ENCODE data around the gene UPF2. TPM values are rescaled to one million over a fixed set of nuclear protein-coding genes. Genes with fewer than 3 reads are reported as not detected.

The UPF2 gene
- total and polyA plus RNA-seq, 2 of the 13 experiments (the other 11 are each of a cell fraction or from before 2014, with no cell fraction given) = 6.2 to 14.5 TPM

DNA sequence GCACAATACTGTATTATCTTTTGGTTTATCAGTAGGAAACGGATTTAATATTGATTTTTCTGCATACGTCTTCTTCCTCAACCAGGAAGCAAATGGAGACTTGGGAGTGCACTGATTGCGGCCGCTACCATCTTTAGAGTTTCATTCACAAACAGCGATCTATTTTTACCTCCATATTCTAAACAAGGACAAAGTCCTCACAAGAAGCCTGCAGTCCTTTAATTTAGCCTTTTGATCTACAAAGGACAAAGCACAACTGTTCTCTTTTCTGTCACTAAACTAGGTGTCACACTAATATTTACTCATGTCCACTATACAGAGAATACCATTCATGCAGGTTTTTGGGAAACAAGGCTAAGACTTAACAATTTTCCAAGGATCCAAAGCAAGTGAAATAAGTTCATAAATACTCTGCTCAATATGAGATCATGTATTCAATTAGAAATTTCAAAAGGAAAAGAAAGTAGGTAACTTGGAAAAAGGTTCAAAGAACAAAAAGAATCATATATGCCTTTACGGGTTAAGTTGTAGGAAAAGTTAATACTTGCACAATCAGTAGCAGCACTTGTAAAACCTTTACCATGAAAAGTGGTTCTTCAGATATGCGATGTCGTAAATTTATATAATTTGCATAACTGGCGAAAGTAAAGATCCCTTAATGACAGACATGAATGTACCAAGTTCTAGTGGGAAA, 92.1 kb downstream of the UPF2 start (continued):
- TF ChIP-seq NAIF1 (CRISPR knock-in tag; IDR thresholded peaks at IDR 0.05; ENCODE audit: borderline replicate concordance) (0 out of 2 replicates have a peak, but pooled peaks have one; percentile 19), ZGPAT (CRISPR knock-in tag; IDR thresholded peaks at IDR 0.05) (peak; percentile 44; the same call in 1 of the 2 replicates), ZNF333 (CRISPR knock-in tag; IDR thresholded peaks at IDR 0.05; ENCODE audit: borderline replicate concordance) (no peak), CHD4 (IDR thresholded peaks at IDR 0.05; ENCODE audit: borderline replicate concordance, low read length) (peak; percentile 80; the same call in 1 of the 2 replicates), ZBTB33 (CRISPR knock-in tag; IDR thresholded peaks at IDR 0.05) (peak; percentile 82), PPARG (CRISPR knock-in tag; conservative IDR thresholded peaks at IDR 0.05) (peak; percentile 57; the same call in 1 of the 2 replicates), KAT2B (IDR thresholded peaks at IDR 0.05; ENCODE audit: borderline replicate concordance, low read depth, low read length) (no peak), SOX13 (IDR thresholded peaks at IDR 0.05) (peak; percentile 71), SOX13 (CRISPR knock-in tag; conservative IDR thresholded peaks at IDR 0.05 in 1 of 2, IDR thresholded peaks at IDR 0.05 in 1 of 2) (peak in 1 of 2 experiments; percentile 98; a peak in 2 of 4 replicates), DPF2 (CRISPR knock-in tag; IDR thresholded peaks at IDR 0.05; ENCODE audit: borderline replicate concordance, low read depth) (peak; percentile 74; the same call in 1 of the 2 replicates), NR2F6 (IDR thresholded peaks at IDR 0.05) (0 out of 2 replicates have a peak, but pooled peaks have one; percentile 30), NR2F6 (CRISPR knock-in tag; IDR thresholded peaks at IDR 0.05) (peak; percentile 52), ONECUT2 (CRISPR knock-in tag; IDR thresholded peaks at IDR 0.05) (peak; percentile 87), ZNF644 (CRISPR knock-in tag; IDR thresholded peaks at IDR 0.05; ENCODE audit: low read depth) (peak; percentile 58; the same call in 1 of the 2 replicates), ZBTB43 (CRISPR knock-in tag; conservative IDR thresholded peaks at IDR 0.05) (peak; percentile 75; the same call in 1 of the 2 replicates), HMG20A (CRISPR knock-in tag; IDR thresholded peaks at IDR 0.05; ENCODE audit: borderline replicate concordance) (peak; percentile 89; the same call in 1 of the 2 replicates), FOXP1 (IDR thresholded peaks at IDR 0.05) (no peak), FOXP1 (CRISPR knock-in tag; IDR thresholded peaks at IDR 0.05) (peak; percentile 81), YY1 (IDR thresholded peaks at IDR 0.05; ENCODE audit: insufficient read depth, insufficient replicate concordance, low read depth, low read length) (peak; percentile 28), ZZZ3 (CRISPR knock-in tag; IDR thresholded peaks at IDR 0.05; ENCODE audit: borderline replicate concordance) (no peak)
- TF ChIP-seq, protein P1, sequence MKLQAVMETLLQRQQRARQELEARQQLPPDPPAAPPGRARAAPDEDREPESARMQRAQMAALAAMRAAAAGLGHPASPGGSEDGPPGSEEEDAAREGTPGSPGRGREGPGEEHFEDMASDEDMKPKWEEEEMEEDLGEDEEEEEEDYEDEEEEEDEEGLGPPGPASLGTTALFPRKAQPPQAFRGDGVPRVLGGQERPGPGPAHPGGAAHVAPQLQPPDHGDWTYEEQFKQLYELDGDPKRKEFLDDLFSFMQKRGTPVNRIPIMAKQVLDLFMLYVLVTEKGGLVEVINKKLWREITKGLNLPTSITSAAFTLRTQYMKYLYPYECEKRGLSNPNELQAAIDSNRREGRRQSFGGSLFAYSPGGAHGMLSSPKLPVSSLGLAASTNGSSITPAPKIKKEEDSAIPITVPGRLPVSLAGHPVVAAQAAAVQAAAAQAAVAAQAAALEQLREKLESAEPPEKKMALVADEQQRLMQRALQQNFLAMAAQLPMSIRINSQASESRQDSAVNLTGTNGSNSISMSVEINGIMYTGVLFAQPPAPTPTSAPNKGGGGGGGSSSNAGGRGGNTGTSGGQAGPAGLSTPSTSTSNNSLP (IDR thresholded peaks at IDR 0.05; ENCODE audit: low read depth, low read length) = peak; percentile 33
- TF ChIP-seq, protein P2, sequence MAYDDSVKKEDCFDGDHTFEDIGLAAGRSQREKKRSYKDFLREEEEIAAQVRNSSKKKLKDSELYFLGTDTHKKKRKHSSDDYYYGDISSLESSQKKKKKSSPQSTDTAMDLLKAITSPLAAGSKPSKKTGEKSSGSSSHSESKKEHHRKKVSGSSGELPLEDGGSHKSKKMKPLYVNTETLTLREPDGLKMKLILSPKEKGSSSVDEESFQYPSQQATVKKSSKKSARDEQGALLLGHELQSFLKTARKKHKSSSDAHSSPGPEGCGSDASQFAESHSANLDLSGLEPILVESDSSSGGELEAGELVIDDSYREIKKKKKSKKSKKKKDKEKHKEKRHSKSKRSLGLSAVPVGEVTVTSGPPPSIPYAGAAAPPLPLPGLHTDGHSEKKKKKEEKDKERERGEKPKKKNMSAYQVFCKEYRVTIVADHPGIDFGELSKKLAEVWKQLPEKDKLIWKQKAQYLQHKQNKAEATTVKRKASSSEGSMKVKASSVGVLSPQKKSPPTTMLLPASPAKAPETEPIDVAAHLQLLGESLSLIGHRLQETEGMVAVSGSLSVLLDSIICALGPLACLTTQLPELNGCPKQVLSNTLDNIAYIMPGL (CRISPR knock-in tag; IDR thresholded peaks at IDR 0.05; ENCODE audit: borderline replicate concordance in 1 of 2, low read depth in 1 of 2) = 0 out of 4 replicates have a peak, but pooled peaks of 1 of the 2 experiments have one; percentile 35
